ENCODE data around the gene TMEM131L. TPM values are rescaled to one million over a fixed set of nuclear protein-coding genes. Genes with fewer than 3 reads are reported as not detected.

TMEM131L gene
- total RNA-seq, 1 experiment from 2014 or later = 14.6 TPM

GRCh38 chr4:153451911-153452657 lies 14.1 kb upstream of the TMEM131L start:
- Histone ChIP-seq H4K5ac (ENCODE audit: insufficient read length, low read depth, low read length) (no peak overlapping the region), H3K27ac (ENCODE audit: insufficient read length, low read depth, low read length) (no peak overlapping the region), H4K91ac (ENCODE audit: insufficient read length, low read depth, low read length) (no peak overlapping the region), H3K9me3 (ENCODE audit: control insufficient read depth, low read depth, low read length) (no peaks in the 10 kb centered on the region), H3K79me2 (ENCODE audit: insufficient read depth, low read length) (no peaks in the 10 kb centered on the region), H2AK5ac (ENCODE audit: insufficient read length, low read length) (no peak overlapping the region), H2BK120ac (ENCODE audit: low read depth, low read length, poor library complexity, severe bottlenecking) (no peak overlapping the region), H3K56ac (ENCODE audit: insufficient read length, low read depth, low read length) (no peak overlapping the region), H3K79me1 (ENCODE audit: insufficient read depth, low read depth, low read length, poor library complexity, severe bottlenecking) (no peaks in the 10 kb centered on the region), H3K23me2 (ENCODE audit: insufficient read length, low read depth, low read length, poor library complexity, severe bottlenecking) (no peaks in the 10 kb centered on the region), H2BK5ac (ENCODE audit: insufficient read length, low read length) (no peak overlapping the region), H2BK15ac (ENCODE audit: low read depth, low read length) (no peak overlapping the region), H3K4me2 (ENCODE audit: insufficient read depth, insufficient read length, low read length) (no peak overlapping the region), H3K4ac (ENCODE audit: low read depth, low read length) (no peak overlapping the region), H3K14ac (ENCODE audit: insufficient read depth, low read length) (no peak overlapping the region), H2BK20ac (ENCODE audit: low read depth, low read length, poor library complexity, severe bottlenecking) (no peak overlapping the region), H3K9ac (ENCODE audit: extremely low read depth, insufficient read length, low read length) (no peak overlapping the region), H3T11ph (ENCODE audit: low read length) (no peak overlapping the region), H4K8ac (replicated peaks; ENCODE audit: insufficient read length, low read depth, low read length) (no peak overlapping the region), H3K18ac (ENCODE audit: insufficient read length, low read depth, low read length) (no peak overlapping the region), H2BK12ac (ENCODE audit: insufficient read length, low read depth, low read length) (no peak overlapping the region), H4K20me1 (ENCODE audit: control insufficient read depth, insufficient read depth, insufficient read length) (no peaks in the 10 kb centered on the region), H3K23ac (ENCODE audit: insufficient read length, low read depth, low read length) (no peak overlapping the region), H2AFZ (ENCODE audit: low read length) (no peak overlapping the region), H3K27me3 (ENCODE audit: insufficient read depth, low read length) (no peaks in the 10 kb centered on the region), H3K4me1 (ENCODE audit: insufficient read depth, low read length) (no peaks in the 10 kb centered on the region)
- Mint-ChIP-seq H3K9me3 (peaks cover 0 to 3% of the 10 kb centered on the region in 2 experiments; a peak in 2 of 5 replicates), H3K4me3 (no peak overlapping the region), H3K27me3 (ENCODE audit: low read depth) (no peaks in the 10 kb centered on the region), H3K4me1 (peaks cover 16 to 18% of the 10 kb centered on the region in 2 experiments), H3K27ac (peak overlapping the region in 1 of 3 experiments; percentile 59; a peak in 1 of 7 replicates), H3K36me3 (ENCODE audit: insufficient read depth in 1 of 3, low read depth in 3 of 3) (0 out of 7 replicates have a peak, but pooled peaks cover 0 to 4% (median 0%) of the 10 kb centered on the region in 3 experiments)
- no peak for TF ChIP-seq CTCF (conservative IDR thresholded peaks at IDR 0.05)
- no CpG with 5 or more reads among the region's 27 CpGs for WGBS (ENCODE audit: extremely low coverage, insufficient read length, low lambda C conversion rate)
- peak; percentile 82 for DNase-seq

All from H9 (cell line).